Breast epithelium (tissue), 3 donors: ENCODE results near the gene TUB.

Experiments used
- POLR2A ChIP-seq: fragments of 450-650 bp; IDR thresholded peaks from one replicate; pipeline ENCODE4 v1.6.1; 2016; ENCODE audit warnings: antibody characterized with exemption, mild to moderate bottlenecking, moderate library complexity
- TF ChIP-seq, protein P1 (sequence below), 3 donors: fragments of 450-650 bp; IDR thresholded peaks; one replicate each; pipeline ENCODE4 v1.5.1; 2016 to 2017; ENCODE audit warnings: antibody characterized with exemption in 3 of 3, mild to moderate bottlenecking in 3 of 3, moderate library complexity in 3 of 3

DNA sequence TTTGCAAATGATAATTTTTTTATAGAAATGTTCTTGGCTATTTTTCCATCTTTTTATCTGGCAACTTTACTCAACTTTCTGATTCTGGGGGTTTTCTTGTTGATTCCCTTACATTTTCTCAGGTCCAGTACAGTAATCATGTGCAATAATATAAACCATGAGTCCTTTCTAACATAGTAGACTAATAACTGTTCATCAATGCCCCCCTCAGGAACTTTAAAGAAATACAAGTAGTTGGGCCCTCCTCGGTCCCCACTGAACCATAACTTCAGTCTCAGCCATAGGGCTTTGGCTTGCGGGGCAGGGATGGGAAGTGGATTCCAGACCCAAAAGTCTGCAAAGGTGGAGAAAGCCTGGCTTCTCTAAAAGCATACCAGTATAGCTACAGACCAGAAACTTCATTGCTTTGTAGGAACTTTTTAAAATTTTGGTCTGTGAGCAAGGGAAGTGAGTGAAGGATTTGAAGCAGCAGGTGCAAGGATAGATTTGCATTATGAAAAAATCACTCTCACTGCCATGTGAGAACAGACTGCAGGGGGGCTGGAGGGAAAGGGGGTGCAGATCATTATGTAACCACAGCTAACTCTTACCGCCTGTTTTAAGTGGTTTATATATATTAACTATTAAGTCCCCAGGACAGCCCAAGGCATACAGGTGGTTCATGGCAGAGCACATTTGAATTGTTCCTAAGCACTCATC is 10.4 kb upstream of the TUB start:
- TF ChIP-seq POLR2A: no peak
- TF ChIP-seq, protein P1, sequence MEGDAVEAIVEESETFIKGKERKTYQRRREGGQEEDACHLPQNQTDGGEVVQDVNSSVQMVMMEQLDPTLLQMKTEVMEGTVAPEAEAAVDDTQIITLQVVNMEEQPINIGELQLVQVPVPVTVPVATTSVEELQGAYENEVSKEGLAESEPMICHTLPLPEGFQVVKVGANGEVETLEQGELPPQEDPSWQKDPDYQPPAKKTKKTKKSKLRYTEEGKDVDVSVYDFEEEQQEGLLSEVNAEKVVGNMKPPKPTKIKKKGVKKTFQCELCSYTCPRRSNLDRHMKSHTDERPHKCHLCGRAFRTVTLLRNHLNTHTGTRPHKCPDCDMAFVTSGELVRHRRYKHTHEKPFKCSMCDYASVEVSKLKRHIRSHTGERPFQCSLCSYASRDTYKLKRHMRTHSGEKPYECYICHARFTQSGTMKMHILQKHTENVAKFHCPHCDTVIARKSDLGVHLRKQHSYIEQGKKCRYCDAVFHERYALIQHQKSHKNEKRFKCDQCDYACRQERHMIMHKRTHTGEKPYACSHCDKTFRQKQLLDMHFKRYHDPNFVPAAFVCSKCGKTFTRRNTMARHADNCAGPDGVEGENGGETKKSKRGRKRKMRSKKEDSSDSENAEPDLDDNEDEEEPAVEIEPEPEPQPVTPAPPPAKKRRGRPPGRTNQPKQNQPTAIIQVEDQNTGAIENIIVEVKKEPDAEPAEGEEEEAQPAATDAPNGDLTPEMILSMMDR (IDR thresholded peaks at IDR 0.05): peak in 1 of 3 donors; percentile 22
